Vein endothelial cell (primary cell): ENCODE results near the gene CTRL. TPM values are rescaled to one million over a fixed set of nuclear protein-coding genes. Genes with fewer than 3 reads are reported as not detected.

Experiments
- small RNA-seq: library from RNA; depleted of rRNA; stranded (forward); fragments of <200 nt; gene quantifications from one replicate; pipeline ENCODE3, GENCODE V24; 2012
- total RNA-seq: library from RNA; depleted of rRNA; stranded (reverse); fragments of >200 nt; gene quantifications from 2 replicates; pipeline ENCODE4 v1.2.3, GENCODE V29; 2012

Gene CTRL
- total RNA-seq, result 0.57 and 0.65 TPM in 2 replicates

GRCh38 chr16:67931712-67932461 is at the start of gene CTRL:
Gene CTRL, minus strand, starts transcription at chr16:67931862. Its CDS starts 10 bp downstream, at chr16:67931852.

GRCh38 chr16:67979955-67980678 is 48.5 kb upstream of the CTRL start, which contains the start of gene DPEP3:
Gene DPEP3, minus strand, starts transcription at chr16:67980499. Its CDS starts 119 bp downstream, at chr16:67980380.

DNA sequence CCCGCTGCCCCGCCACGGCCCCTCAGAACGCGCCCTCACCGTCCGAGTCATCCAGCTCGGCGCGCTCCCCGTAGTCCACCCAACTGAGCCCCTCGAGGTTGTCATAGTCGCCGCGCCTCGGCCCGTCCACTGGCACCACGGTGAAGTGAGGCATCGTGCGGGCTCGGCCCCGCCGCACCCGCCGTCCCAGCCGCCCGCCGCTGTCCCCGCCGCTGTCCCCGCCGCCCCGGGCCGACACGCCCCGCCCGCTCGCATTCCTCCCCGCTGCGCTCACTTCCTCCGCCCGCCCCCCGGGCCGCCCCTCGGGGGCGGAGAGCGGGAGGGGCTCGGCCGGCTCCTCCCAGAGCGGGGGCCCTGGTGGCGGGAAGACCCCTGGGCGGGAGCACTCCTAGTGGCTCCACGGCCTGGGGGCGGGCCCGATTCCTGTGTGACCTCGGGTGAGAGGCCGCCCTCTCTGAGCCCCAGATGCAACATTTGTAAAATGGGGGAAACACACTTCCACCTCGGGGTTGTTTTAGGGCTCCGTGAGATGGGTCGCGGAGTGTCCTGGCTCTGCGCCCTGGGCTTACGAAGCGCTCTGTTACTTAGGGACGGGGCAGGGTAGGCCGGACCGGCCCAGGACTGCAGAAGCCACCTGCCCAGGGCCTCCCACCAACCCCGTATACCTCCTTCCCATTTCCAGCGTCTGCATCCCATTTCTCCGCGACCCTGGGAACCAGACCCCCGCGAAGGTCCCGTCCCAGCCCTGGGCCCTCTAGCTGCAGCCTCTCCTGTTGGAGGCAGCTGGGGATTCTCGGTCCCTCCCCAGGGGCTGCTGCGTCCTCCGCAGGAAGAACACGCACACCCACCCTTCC is 37.0 kb upstream of the CTRL start, which contains the start of gene SLC12A4:
Gene SLC12A4 (minus strand): TSS at position 238 of the 854 bp plus-strand sequence. CDS start 84 bp downstream, at position 154.

DNA sequence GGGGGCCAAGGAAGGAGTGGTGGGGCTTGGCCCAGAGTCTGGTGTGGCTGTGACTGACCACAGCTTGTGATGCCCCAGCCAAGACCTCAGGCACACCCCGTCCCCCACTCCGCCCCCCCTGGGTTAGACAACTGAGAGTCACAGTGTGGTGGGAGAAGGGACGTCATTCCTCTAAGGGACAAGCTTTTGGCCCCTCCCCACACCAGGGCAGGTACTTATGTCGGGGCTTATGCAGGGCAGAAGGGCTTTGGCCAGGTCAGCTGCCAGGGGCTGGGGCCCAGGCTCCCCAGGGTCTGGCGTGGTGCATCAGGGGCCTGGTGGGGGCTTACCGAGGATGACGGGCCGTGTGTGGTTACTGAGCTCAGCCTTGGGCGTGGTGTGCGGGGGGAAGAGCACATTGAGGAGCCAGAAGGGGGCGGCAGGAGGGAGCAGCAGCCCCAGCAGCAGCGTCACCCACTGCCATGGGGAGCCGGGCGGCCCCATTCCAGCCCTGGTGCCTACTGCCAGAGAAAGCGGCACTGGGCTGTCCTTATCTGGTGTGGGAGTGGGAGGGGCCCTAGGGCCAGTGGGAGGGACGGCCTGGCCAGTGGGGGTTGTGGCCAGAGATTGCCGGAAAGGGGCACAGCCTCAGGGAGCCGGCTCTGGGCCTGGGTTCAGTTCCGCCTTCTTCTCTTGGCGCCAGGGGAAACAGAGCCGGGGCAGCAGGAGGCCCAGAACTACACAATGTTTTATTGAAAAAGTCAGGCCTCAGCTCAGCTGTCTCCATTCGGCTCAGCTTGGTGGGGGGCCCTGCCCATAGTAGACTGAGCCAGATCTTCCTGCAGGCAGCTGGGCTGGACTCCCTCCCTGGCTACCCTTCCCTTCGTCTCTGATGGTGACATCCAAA is 12.2 kb upstream of the CTRL start, which contains the start of gene LCAT:
Gene LCAT (minus strand): TSS at position 502 of the 886 bp plus-strand sequence. CDS start 19 bp downstream, at position 483.

DNA sequence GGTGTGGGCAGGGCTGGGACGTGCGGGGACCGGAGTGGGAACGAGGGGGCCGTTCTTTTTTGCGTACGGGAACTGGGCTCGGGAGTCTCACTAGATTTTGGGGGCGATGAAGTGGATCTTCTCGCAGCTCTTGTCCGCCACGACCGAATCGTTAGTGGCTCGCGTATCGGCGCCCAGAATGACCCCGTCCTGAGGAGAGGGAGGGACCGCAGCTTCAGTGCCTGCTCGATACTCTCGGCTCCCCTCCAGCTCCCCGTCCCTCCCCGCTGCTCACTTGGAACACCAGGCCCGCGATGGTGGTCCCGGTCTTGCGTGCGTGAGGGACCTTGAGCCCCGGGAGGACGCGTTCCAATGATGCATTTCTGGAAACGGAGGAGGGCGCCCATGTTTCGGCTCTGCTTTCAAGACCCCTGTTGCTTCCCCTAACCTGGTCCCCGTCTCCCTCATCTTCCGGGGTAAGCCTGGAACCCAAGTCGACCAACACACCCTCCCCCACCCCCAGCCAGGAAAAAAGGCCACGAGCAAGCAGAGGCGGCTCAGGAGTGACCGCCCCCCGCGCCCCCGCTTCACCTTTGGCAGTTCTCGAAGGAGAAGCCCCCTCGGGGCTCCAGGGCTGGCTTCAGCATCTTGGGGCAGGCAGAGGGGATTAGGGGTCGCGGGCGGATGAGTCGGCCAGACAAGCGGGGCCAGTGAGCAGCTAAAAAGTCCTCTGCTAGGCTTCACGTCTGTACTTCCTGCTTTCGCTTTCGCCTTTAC is 4.6 kb upstream of the CTRL start, which contains the start of gene PSMB10:
Gene PSMB10 (minus strand): TSS at position 727 of the 756 bp plus-strand sequence. CDS start 101 bp downstream, at position 626.

DNA sequence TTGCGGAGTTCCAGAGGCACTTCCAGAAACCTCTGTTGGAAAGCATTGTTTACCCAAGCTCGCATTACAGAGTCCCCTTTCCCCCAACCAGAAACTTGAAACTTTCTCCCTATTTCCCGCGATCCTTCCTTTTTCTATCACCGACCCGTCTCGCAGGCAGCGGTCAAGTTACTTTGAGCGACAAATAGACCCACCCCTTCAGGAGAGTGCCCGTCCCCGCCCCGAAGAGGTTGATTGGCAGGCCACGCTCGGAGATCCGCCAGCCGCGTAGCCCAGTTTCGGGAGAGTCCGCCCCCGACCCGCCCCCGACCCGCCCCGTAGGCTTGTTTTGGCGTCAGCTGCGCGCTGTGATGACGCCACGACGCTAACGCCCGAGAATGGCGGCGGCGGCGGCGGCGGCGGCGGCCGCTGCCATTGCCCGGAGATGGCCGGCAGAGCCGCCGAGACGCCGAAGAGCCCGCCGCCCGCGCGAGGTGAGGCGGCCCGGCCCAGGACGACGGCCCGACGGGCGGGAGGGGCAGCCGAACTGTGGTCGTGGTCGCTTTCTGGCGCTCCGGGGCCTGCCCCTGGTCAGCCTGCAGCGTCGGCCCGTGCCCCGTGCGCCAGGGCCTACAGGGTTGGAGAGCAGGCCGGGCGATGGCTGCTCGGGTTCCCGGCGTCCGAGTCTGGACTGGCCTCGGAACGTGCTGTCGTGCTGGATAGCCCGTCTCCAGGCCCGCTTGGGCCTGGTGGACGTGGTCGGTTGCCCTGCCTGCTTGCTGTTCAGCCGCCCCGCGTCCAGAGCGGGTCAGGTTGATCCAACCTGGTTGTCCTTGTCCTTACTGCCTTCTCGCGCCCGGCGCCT is 38.5 kb downstream of the CTRL start, which contains the start of gene PSKH1:
Gene PSKH1 (plus strand): TSS at position 356 of the 844 bp plus-strand sequence. CDS start 15,496 bp downstream, outside the sequence.

GRCh38 chr16:67884684-67885083 is 47.0 kb downstream of the CTRL start, which contains the start of gene NRN1L:
Gene NRN1L, plus strand, starts transcription at chr16:67884885. Its CDS starts 19 bp downstream, at chr16:67884904.

Small RNA genes lying within 50 kb of the gene (small RNA-seq; reads per million reads assigned to genes)
- not detected for gene NRN1L

Other genes starting within 250 kb of the CTRL start
- 52.3 and 53.9 TPM in 2 replicates for gene GFOD2, start 212.5 kb downstream of the CTRL start, total RNA-seq
- gene RANBP10, start 125.3 kb downstream of the CTRL start, total RNA-seq, result 11.2 and 15.4 TPM in 2 replicates
- gene TSNAXIP1, start 125.0 kb downstream of the CTRL start, total RNA-seq, result 0.33 and 0.67 TPM in 2 replicates
- 25.7 and 28.1 TPM in 2 replicates for gene THAP11, start 89.5 kb downstream of the CTRL start, total RNA-seq
- gene NUTF2, start 84.9 kb downstream of the CTRL start, total RNA-seq, result 258 and 586 TPM in 2 replicates
- gene CENPT, start 84.2 kb downstream of the CTRL start, total RNA-seq, result 30.4 and 30.5 TPM in 2 replicates
- 81.1 and 84.6 TPM in 2 replicates for gene EDC4, start 58.8 kb downstream of the CTRL start, total RNA-seq
- not detected in 2 replicates for gene NRN1L, start 47.0 kb downstream of the CTRL start, total RNA-seq
- gene PSKH1, start 38.6 kb downstream of the CTRL start, total RNA-seq, result 21.9 and 26.1 TPM in 2 replicates
- gene PSMB10, start 5.0 kb upstream of the CTRL start, total RNA-seq, result 31.0 and 46.1 TPM in 2 replicates
- 4.8 and 5.2 TPM in 2 replicates for gene LCAT, start 12.3 kb upstream of the CTRL start, total RNA-seq
- 52.6 and 75.8 TPM in 2 replicates for gene SLC12A4, start 36.8 kb upstream of the CTRL start, total RNA-seq
- gene DPEP3, start 48.6 kb upstream of the CTRL start, total RNA-seq, result not detected in 2 replicates
- under 0.01 and 0.57 TPM in 2 replicates for gene DPEP2, start 67.6 kb upstream of the CTRL start, total RNA-seq
- not detected in 2 replicates for gene DPEP2NB, start 84.0 kb upstream of the CTRL start, total RNA-seq
- gene DDX28, start 91.4 kb upstream of the CTRL start, total RNA-seq, result 14.9 and 17.6 TPM in 2 replicates
- 17.8 and 20.6 TPM in 2 replicates for gene DUS2, start 91.4 kb upstream of the CTRL start, total RNA-seq
- gene NFATC3, start 153.5 kb upstream of the CTRL start, total RNA-seq, result 35.4 and 35.6 TPM in 2 replicates